ENCODE measurements around the gene ITGB1.
A peak's percentile ranks its signal among the peaks of the same experiment; 100 is the strongest.
"Not testable (repeated sequence)": the region's sequence is repeated elsewhere in the genome, so short reads cannot be mapped to it uniquely, and the experiment has no call there.

Gene ITGB1

DNA sequence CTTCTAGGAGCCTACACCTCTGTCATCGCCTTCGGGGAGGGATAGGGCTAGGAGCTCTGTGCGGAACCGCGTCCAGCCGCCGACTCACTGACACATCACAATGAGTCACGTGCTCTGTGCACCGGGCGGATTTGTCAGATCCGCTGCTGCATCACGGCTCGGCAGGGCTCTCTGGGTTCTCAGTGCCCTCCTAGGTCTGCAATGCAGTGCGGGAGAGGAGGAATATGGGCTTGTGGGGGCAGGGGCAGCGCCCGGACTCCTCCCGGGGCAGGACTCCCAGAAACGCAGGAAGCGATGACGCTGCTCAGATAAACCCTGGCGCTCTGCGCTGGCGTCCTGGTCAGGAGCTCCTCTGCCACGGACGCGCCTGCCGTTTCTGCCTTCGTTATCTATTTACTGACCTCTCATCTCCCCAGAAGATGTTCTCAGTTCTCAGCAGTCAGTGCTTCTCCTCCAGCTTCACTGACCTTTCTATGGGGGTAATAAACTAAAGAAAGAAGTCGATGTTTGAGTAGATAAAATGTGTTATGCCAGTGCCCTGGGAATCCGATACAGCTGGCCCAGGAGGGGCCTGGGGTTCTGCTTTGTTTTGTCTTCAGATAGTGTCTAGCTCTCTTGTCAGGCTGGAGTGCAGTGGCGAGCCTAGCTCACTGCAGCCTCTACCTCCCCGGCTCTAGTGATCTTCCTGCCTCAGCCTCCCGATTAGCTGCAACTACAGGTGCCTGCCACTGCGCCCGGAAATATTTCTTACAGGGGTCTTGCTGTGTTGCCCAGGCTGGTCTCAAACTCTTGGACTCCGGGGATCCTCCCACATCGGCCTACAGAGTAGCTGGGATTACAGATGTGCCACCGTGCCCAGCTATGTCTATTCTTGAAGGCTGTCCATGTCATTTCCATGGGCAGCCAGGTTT, 22.8 kb upstream of the ITGB1 start:
- peak; percentile 74 to 82 for DNase-seq (ENCODE audit: low read depth in 2 of 2)

- DNase-seq (ENCODE audit: low read depth in 2 of 2), result no peak
Measured at GRCh38 chr10:32980242-32980557, 22.2 kb upstream of the ITGB1 start.

GRCh38 chr10:32979719-32980118, 21.7 kb upstream of the ITGB1 start:
- not testable (repeated sequence) for DNase-seq (ENCODE audit: low read depth in 2 of 2)

- DNase-seq (ENCODE audit: low read depth in 2 of 2), result no peak
Measured at GRCh38 chr10:32979041-32979440, 21.0 kb upstream of the ITGB1 start.

GRCh38 chr10:32977846-32978809, 20.1 kb upstream of the ITGB1 start:
- DNase-seq (ENCODE audit: low read depth in 2 of 2), result not testable (repeated sequence)

DNA sequence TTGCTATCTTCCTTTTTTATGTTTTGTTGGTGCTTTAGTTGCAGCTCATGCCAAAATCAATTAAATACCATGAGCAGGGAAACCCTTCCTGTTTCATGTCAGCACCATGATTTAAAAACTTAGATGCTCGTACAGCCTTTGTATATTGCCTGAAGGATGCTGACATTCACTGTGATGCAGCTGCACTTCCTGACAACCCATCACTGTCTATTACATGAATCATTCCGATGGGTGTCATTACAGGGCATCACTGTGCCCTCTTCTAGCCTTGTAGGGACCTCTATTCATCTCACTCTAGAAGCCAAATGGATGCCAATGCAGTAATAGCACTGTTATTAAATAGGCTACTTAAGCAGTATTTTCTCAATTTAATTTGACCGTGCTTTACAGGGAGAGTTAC, 18.3 kb upstream of the ITGB1 start:
- DNase-seq (ENCODE audit: low read depth in 2 of 2), result no peak

DNA sequence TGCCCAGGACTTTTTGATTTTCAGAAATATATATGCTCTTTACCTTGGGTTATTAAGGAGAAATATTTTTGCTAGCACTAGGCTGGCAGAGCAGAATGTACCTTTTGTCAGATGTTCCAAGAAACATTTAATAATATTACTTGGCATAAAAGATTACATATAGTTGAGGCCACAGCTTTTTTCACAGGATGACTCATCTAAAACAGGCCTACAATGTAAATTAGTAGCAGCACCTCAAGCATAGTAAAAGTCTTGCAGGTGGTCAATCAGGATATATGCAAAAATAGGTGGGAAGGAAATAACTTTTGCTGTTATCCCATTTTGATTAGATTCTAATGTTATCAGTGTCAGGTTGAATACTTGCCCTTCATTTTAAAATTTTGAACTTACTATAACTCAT, 14.9 kb upstream of the ITGB1 start:
- no peak for DNase-seq (ENCODE audit: low read depth in 2 of 2)

DNA sequence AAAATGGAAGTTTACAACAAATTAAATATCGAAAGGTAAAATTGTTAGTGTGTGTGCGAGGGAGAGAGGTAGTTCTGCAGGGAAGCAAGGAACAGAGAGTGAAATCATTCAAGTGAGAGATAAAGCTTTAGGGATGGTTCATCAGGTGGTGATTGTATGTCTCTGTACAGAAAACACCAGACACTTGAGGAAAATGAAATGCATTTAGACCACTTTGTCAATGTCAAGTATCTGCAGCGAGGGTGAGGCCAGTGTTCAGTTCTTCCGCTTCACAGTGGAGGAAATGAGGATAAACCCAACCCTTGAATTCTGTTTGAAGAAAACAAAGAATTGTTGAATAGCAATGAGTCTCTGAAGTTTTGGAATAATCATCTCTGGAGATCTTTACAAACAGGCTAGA, 14.4 kb upstream of the ITGB1 start:
- DNase-seq (ENCODE audit: low read depth in 2 of 2), result no peak

GRCh38 chr10:32971536-32972091, 13.6 kb upstream of the ITGB1 start:
- DNase-seq (ENCODE audit: low read depth in 2 of 2), result no peak

DNA sequence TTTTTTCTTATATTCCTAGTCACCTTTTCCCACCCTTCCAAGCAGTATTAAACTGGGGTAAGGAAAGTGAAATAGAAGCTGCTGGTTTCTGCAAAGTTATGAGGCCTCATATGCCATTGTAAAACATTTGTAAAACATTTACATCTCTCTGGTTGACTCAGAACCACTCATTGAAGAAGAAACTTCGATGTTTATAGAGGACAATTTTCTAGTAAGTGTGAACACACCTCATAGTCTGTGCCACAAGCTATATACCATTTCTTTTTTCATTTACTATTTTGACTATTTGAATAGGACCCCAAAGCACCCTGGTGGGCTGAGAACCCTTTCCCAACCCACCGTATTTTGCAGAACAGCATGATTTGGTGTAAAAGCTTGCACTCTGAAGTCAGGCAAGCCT, 12.9 kb upstream of the ITGB1 start:
- no peak for DNase-seq (ENCODE audit: low read depth in 2 of 2)

GRCh38 chr10:32964270-32964669, 6.2 kb upstream of the ITGB1 start:
- DNase-seq (ENCODE audit: low read depth in 2 of 2), result no peak

- DNase-seq (ENCODE audit: low read depth in 2 of 2), result no peak
Measured at GRCh38 chr10:32963096-32963495, 5.1 kb upstream of the ITGB1 start.

DNA sequence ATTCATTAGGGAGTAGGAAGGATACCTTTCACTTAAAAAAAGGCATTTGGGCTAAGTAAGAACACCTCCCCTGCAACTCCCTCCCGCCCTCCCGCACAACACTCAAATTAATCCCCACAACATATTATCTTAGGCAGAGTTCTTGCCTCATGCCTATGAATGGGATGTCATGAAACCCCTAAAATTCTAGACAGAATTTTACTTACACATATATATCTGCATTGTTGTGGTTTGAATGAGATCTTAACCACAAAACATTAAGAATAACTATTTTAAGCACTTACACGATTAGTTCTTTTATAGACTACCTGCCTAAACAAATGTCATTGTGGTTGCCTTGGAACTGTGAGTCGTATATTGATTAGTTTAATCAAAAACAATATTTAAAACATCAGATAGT, 4.5 kb upstream of the ITGB1 start:
- DNase-seq (ENCODE audit: low read depth in 2 of 2), result no peak

GRCh38 chr10:32961895-32962369, 3.9 kb upstream of the ITGB1 start:
- no peak for DNase-seq (ENCODE audit: low read depth in 2 of 2)

- DNase-seq (ENCODE audit: low read depth in 2 of 2), result no peak
Measured at GRCh38 chr10:32961343-32961894, 3.4 kb upstream of the ITGB1 start.

DNA sequence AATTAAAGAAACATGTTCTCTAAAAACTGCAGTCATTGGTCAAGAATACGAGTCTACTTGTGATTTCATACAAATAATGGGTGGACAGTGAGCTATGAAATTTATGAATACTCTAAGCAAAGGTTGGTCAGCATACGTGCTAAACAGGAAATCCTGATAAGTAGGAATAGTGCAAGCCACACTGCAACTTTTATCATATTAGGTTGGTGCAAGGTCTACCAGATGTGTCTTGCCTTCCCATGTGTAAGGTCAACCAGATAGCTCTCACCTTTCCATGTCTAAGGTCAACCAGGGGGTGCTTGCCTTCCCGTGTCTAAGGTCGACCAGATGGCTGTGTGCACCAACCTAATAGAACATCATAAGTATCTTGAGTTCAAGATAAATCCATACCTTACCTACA, 2.0 kb upstream of the ITGB1 start:
- no peak for DNase-seq (ENCODE audit: low read depth in 2 of 2)

DNA sequence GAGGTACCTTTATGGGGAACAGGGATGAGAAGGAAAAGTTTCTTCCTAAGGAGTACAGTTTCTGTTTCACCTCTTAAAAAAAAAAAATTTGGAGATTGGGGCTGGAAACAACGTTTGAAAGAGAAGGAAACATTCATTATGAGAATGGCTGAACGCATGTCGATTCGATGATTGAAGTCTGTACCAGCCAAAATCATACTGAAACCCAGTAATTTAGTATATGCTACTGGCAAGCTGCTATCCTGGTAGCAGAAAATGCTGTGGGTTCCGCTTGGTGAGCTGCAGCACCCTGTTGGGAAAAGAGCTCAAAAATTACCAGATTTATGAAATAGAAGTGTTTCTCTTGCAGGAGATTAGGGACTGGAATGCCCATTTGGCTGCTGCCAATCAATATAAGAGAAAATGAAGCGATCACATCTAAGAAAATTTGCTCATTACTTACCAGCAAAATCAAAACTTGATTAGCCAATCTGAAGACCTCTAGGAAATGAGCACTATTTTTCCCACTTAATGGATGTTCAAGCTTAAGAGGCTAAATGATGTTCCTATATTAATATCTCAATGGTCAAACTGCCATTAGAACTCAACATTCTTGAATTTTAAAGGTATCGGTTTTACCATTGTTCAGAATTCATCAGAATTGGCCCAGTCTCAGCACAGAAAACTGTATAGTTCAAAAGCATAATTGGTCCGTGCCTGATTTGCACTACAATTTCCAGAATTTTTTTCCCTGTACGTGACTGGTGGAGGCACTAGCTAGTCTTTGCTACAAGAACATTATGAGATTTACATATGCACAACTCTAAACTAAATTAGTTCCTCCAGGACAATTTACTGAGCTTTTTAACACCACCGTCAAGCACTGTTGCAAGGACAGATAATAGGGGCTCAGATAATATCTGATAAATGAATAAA, 1.2 kb upstream of the ITGB1 start:
- DNase-seq (ENCODE audit: low read depth in 2 of 2), result no peak

DNA sequence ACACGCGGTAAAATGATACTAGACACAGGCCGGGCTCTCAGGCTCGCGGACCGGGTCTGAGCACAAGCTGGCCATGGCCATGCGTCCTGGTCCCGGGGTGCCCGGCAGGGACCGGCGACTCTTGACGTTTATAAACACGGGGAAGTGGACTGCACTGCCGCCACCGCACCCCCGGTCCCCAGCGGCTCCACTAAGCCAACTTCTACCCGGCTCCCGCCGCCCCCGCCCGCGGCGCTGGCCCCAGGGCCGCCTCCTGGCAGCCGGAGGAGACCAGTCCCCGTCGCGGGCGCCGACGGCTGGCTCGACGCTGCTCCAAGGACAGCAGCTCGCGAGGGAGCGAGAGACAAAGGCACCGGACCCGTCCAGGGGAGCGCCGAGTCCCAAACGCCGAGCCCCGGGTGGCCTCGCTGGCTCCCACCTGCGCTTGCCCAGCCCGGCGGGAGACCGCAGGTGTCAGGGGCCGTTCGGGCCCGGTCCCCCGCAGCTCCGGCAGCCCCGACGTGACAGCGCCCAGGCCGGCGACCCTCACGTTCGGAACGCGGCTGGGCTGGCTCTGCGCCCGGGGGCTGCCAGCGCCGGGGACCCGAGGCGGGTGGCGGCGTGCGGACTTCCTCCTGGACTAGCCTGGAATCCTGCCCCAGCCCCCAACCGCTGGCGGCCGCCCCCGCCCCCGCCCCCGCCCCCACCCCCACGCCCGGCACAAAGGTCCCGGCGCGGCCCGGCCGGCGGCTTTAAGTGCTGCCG, 517 bp downstream of the ITGB1 start:
- no peak for DNase-seq (ENCODE audit: low read depth in 2 of 2)

GRCh38 chr10:32956365-32957197, 1.4 kb downstream of the ITGB1 start:
- DNase-seq (ENCODE audit: low read depth in 2 of 2), result no peak

Measured in stimulated activated CD8-positive, alpha-beta memory T cell treated with anti-CD3 and anti-CD28 coated beads, Interleukin-15, amount 100 ng/mL, for 48 hours (primary cell).